Measurements from ENCODE around the gene WT1. TPM values are rescaled to one million over a fixed set of nuclear protein-coding genes. Genes with fewer than 3 reads are reported as not detected.

Gene WT1
- total and polyA plus RNA-seq, 2 of the 8 experiments (the other 6 are each of a cell fraction or from before 2014, with no cell fraction given) = 0.05 to 0.17 TPM

DNA sequence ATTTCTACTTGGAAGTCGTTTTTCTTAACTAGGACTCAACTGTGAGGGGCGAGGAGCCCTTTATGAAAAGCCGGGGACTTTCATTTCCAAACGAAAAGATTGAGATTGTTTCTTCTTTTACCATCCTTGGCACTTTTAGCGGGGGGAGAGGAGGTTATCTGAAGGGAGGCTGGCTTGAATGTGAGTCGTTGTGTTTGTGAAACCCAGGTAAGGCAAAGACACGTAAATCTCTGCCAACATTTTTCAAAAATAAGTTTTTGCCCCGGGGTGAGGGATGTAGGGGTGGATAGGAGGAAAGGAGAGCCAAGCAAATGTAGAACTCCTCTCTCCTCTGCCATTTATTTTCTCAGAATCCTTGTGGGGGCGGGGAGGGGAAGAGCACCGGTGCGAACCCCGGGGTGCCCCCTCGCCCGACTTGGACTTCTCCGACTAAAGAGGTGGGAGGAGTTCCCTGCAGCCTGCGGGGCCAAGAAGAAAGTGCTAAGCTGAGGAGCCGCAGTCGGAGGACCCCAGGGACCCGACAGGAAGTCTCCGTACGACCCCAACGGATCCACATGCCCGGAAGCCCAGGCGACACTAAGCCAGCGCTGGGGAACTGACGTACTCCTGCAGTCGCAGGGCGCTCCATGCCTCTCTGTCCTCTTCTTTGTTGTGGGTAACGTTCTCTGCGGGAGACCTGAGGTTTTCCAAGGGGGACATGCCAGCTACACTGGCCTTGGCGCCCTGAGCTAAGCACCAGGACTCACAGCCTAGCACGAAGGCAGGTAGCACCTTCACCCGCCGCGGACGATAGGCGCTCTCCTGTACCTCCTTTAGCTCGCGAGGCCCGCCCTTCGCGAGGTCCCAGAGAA lies 2.4 kb upstream of the WT1 start (continued):
- TF ChIP-seq CHD7 (IDR thresholded peaks at IDR 0.05; ENCODE audit: insufficient replicate concordance, low read length) (no peak), JUND (IDR thresholded peaks at IDR 0.05; ENCODE audit: low read length) (no peak), POLR2A (IDR thresholded peaks at IDR 0.05; ENCODE audit: control extremely low read depth in 1 of 2, low read depth in 2 of 2, low read length in 2 of 2) (no peak), CBX5 (IDR thresholded peaks at IDR 0.05; ENCODE audit: low read depth, low read length) (no peak), TAF1 (IDR thresholded peaks at IDR 0.05; ENCODE audit: low read depth, low read length) (no peak), SP2 (IDR thresholded peaks at IDR 0.05; ENCODE audit: low read length) (no peak), USF2 (IDR thresholded peaks at IDR 0.05; ENCODE audit: low read length) (no peak), GTF2F1 (IDR thresholded peaks at IDR 0.05; ENCODE audit: borderline replicate concordance, low read depth, low read length) (no peak), EP300 (IDR thresholded peaks at IDR 0.05; ENCODE audit: borderline replicate concordance in 1 of 2, low read depth in 2 of 2, low read length in 2 of 2) (no peak)

Measured in H1 (cell line).